GM19099 (cell line): ENCODE data around the gene ZNF599.
A peak's percentile ranks its signal among the peaks of the same experiment; 100 is the strongest.

Experiments used
- POLR2A ChIP-seq: IDR thresholded peaks from 3 replicates; pipeline ENCODE4 v1.6.1; 2011; ENCODE audit warnings: low read depth; ENCODE audit not compliant: insufficient read length; ENCODE audit errors: extremely low read depth

The ZNF599 gene

DNA sequence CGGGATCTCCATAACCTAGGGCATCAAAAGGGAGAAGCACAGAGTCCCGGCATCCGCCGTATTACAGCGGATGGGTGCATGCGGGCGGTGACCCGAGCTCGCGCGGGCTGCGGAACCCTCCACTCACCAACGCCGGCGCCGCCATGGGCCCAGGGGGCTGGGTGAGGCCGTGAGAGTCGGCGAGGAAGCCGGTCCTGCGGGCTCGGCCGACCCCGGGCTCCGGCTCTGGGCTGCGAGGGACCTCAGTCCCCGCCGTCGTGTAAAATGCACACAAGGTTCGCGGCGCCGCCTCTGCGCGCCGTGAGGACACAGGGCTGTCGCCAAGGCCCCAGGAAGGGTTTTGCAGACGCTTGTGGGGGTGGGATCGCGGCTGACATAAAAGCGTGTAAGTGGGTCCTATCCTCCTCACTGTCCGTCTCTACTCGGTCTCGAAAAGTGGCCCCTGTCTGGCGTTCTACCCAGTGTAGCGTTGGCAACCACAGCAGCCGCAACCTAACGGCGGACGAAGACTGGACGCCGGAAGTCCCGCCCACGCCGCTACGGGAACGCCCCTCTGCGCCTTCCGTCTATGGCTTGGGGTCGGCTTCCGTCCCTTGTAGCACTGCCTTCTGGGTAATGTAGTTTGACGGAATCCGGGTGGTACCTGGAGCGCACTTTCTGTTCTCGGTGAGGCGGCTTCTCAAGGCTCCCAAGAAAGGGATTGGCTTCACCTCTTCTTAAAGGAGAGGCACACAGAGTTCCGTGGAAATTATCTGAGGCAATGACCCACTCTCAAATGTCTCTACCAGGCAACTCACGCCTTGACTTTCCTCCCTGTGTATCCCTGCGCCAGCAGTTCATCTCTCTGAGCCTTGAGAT is at the start of gene ZNF599:
TSS of gene ZNF599 (minus strand) at position 519 of the 858 bp plus-strand sequence. CDS start at position 145, 374 bp downstream.
- TF ChIP-seq POLR2A, result peak; percentile 67

DNA sequence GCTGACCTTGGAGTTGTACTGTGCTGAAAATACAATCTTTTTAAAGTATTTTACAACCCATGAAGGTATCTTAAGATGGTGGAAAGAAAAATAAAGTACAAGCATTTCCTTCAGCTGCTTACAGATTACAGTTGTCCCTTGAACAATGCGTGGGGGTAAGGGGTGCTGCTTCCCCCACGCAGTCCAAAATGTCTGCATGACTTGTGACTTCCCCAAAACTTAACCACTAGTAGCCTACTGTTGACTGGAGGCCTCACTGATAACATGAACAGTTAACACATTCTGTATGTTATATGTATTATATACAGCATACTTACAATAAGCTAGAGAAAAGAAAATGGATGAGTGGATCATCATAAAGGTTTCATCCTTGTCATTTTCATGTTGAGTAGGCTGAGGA is 45.3 kb upstream of the ZNF599 start:
- TF ChIP-seq POLR2A, result no peak

- TF ChIP-seq POLR2A, result no peak
Measured at GRCh38 chr19:34816708-34817107, 43.7 kb upstream of the ZNF599 start.

DNA sequence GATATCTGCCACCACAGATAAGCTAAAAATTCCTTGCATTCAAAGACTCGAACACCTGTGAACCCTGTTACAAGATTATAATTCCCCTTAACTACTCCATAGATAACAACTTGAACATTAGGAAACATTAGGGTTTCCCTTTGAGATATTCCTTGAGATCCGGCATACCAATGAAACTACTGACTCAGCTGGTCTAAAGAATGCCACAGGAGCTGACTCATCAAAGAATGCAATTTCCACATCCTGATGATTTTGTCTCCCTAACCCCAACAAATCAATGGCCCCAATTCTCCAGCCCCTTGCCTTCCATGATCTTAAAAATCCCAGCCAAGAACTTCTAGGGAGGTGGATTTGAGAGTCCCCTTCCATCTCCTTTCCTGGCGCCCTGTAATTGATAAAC is 35.6 kb upstream of the ZNF599 start:
- no peak for TF ChIP-seq POLR2A

DNA sequence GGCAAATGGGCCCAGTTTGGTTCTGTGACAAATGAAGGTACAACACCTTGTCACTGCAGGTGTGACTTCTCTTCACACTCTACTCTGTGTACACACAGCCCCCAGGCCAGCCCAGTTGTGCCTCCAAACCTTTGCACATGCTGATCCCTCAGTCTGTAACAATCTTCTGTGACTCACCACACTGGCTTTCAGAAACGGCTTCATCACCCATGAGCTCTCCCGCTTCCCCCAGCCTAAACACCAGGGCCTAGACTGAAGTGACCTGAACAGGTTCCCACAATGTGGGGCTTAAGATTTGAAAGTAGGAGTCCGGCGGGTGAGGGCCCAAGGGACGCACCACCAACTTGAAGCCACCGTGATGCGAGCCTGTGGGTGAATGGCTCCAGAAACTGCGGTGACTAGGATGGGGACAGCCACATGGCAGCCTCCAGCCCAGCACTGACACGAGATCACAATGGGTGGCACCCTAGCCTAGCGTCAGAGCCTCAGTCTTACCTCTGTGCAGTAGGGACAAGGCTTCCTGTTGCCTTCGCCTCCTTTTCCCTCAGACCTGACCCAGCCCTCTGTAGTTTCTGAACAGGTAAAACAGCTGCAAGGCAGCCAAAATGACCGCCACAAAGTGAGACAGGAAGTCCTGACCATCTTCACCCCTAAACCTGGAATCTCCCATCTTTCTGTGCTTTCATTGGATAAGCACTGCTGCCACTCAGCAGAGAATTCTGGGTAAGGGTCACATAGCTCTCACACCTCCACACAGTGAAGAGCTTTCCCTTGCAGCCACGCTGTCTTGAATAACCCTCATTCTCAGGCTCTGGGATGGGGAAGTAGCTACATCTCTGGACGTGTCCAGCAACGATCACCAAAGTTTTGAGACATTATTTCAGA is 34.2 kb upstream of the ZNF599 start:
- no peak for TF ChIP-seq POLR2A

- TF ChIP-seq POLR2A, result no peak
Measured at GRCh38 chr19:34804115-34804514, 31.1 kb upstream of the ZNF599 start.

DNA sequence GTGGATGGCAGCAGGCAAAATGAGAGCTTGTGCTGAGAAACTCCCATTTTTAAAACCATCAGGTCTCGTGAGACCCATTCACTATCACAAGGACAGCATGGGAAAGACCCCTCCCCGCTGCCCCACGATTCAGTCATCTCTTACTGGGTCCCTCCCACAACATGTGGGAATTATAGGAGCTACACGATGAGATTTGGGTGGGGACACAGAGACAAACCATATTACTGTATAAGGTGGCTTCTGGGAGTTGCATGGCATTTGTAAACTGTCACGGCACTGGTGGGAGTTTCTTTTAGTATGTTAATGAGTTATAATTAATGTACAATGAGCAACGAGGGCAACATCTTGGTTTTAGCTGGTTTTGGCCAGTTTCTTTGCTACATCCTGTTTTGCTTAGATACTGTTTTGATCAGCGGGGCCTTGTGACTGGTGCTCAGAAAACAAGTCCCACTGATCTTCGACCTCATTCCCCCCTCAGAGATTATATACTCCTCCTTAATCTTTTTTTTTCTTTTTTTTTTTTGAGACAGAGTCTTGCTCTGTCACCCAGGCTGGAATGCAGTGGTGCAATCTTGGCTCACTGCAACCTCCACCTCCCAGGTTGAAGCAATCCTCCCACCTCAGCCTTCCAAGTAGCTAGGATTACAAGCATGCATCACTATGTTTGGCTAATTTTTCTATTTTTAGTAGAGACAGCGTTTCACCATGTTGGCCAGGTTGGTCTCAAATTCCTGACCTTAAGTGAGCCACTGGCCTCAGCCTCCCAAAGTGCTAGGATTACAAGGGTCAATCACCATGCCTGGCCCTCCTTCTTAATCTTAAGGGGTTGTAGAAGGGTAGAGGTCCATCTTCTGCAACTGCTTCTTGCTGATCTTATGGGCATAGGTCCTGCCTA is 21.3 kb upstream of the ZNF599 start:
- TF ChIP-seq POLR2A, result no peak

GRCh38 chr19:34793565-34793964 is 20.6 kb upstream of the ZNF599 start:
- no peak for TF ChIP-seq POLR2A

DNA sequence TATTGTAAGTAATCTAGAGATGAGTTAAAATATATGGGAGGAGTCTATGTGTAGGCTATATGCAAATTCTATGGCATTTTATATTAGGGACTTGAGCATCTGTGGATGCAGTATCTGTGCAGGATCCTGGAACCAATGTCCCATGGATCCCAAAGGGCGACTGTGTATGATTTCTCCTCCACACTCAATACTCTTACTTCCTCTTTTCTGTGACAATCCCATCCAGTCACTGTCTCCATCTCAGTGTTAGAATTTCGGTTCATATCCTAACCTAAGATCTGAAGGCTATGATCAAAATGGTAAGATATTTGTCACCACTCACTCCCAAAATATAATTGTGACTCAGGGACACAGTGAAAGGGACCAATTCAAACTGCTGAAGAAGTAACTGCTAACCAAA is 15.1 kb upstream of the ZNF599 start:
- TF ChIP-seq POLR2A, result no peak

GRCh38 chr19:34787059-34787824 is 14.2 kb upstream of the ZNF599 start:
- TF ChIP-seq POLR2A, result no peak

- TF ChIP-seq POLR2A, result no peak
Measured at GRCh38 chr19:34786236-34786635, 13.2 kb upstream of the ZNF599 start.

DNA sequence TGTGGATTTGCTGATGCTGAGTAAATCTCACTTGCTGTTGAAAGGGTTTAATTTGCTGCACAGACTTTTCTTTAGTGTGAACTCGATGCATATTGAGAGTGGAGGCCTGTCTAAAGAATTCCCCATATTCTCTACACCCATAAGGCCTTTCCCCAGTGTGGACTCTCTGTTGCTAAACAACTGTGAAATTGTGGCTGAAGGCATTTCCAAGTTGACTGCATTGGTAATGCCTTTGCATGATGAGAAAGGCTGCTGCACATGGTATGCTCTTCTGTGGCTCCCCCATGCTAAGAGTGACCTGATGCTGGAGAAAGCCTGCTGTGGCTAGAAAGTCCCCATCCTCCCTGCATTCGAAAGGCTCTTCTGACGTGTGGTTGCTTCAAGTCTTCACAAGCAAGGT is 6.6 kb upstream of the ZNF599 start:
- no peak for TF ChIP-seq POLR2A

DNA sequence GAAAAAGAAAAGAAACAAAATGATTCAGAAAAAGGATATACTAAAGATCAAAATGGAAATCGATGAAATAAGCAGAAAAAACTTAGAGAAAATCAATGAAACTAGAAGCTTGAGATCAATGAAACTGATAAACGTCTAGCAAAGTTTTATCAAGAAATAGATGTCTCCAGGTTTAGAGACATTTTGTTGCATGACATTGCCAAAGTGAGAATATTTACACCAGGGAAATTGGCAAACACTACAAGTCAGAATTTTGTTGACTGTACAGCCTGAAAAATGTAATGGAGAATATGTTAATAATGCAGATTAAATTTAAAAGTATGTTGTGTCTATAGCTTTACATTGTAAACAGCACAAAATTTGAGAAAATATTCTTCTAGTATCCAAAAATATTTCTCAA is 5.3 kb upstream of the ZNF599 start:
- no peak for TF ChIP-seq POLR2A

GRCh38 chr19:34774857-34775256 is 1.8 kb upstream of the ZNF599 start:
- TF ChIP-seq POLR2A, result no peak
